ENCODE results near the gene KMT2D. TPM values are rescaled to one million over a fixed set of nuclear protein-coding genes. Genes with fewer than 3 reads are reported as not detected.
A peak's percentile ranks its signal among the peaks of the same experiment; 100 is the strongest.

Gene KMT2D
- total and polyA plus RNA-seq, 5 donors from 2014 or later: 5.2 to 149 (median 6.7) TPM

DNA sequence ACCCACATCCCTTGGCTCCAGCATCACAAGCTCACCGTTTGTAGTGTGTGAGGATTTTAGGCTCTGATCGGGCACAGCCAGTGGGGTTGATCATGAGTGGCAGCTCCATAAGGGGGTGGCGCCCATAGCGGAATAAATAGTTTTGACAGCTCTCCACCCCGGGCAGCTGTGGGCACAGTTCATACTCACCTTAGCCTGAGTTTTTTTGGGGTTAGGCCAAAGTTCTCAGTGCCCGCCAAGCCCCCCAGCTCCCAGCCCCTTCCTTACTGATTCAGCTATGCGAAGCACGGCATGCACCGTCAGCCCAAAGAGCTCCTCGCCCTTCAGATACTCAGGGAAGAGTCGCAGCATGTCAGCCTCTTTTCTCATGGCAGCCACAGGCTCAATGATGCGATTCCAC is 36.1 kb downstream of the KMT2D start:
- DNase-seq (no peak), ATAC-seq (ENCODE audit: low read depth in 2 of 2) (no peak)
- Mint-ChIP-seq H3K4me3 (no peak overlapping the region), H3K36me3 (peaks cover 37% of the 10 kb centered on the region), H3K27ac (peak overlapping the region in 1 of 3 donors; percentile 49), H3K4me1 (peaks cover 0 to 14% (median 10%) of the 10 kb centered on the region in 4 donors), H3K9me3 (peaks cover 0 to 3% (median 0%) of the 10 kb centered on the region in 7 donors), H3K27me3 (no peaks in the 10 kb centered on the region)
- Histone ChIP-seq H3K27me3 (ENCODE audit: control insufficient read depth, insufficient read depth, low read length) (no peaks in the 10 kb centered on the region), H3K9me3 (ENCODE audit: control insufficient read depth in 2 of 2, low read length in 2 of 2) (no peaks in the 10 kb centered on the region), H3K36me3 (ENCODE audit: control insufficient read depth, insufficient read depth, low read length) (peaks cover 70% of the 10 kb centered on the region), H3K4me1 (ENCODE audit: control insufficient read depth, insufficient read depth, low read length, poor library complexity, severe bottlenecking) (peaks cover 4% of the 10 kb centered on the region), H3K4me3 (ENCODE audit: low read depth, low read length) (no peak overlapping the region), H3K27ac (ENCODE audit: insufficient read depth, low read length, poor library complexity, severe bottlenecking) (no peak overlapping the region)

DNA sequence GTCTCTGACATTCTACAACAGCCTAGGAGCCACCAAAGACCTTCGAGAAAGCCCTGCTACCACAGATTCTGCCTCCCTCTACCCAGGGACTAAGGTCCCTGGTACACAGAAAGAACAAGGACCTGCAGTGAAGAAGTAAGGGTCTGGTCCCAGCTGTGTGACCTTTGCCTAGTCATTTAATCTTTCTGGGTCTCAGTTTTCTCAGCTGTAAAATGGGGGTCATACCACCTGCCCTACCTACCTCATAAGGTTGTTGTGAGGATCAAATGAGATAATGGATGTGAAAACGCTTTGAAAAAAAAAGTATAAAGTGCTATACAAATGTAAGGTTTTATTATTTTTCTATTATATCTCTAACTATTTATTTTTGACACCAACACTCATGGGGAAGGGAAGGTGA is 36.8 kb downstream of the KMT2D start:
- peaks cover 0 to 3% (median 0%) of the 10 kb centered on the region in 7 donors for H3K9me3 Mint-ChIP-seq
- H3K4me3 Mint-ChIP-seq: no peak overlapping the region
- Histone ChIP-seq H3K27me3 (ENCODE audit: control insufficient read depth, insufficient read depth, low read length) (no peaks in the 10 kb centered on the region), H3K36me3 (ENCODE audit: control insufficient read depth, insufficient read depth, low read length) (peaks cover 70% of the 10 kb centered on the region), H3K9me3 (ENCODE audit: control insufficient read depth in 2 of 2, low read length in 2 of 2) (no peaks in the 10 kb centered on the region), H3K4me3 (ENCODE audit: low read depth, low read length) (no peak overlapping the region), H3K27ac (ENCODE audit: insufficient read depth, low read length, poor library complexity, severe bottlenecking) (no peak overlapping the region), H3K4me1 (ENCODE audit: control insufficient read depth, insufficient read depth, low read length, poor library complexity, severe bottlenecking) (peaks cover 10% of the 10 kb centered on the region)
- H3K27ac Mint-ChIP-seq: no peak overlapping the region
- no peak for ATAC-seq (ENCODE audit: low read depth in 2 of 2)
- peaks cover 0 to 17% (median 15%) of the 10 kb centered on the region in 4 donors for H3K4me1 Mint-ChIP-seq
- peaks cover 37% of the 10 kb centered on the region for H3K36me3 Mint-ChIP-seq
- DNase-seq: no peak
- no peaks in the 10 kb centered on the region for H3K27me3 Mint-ChIP-seq

DNA sequence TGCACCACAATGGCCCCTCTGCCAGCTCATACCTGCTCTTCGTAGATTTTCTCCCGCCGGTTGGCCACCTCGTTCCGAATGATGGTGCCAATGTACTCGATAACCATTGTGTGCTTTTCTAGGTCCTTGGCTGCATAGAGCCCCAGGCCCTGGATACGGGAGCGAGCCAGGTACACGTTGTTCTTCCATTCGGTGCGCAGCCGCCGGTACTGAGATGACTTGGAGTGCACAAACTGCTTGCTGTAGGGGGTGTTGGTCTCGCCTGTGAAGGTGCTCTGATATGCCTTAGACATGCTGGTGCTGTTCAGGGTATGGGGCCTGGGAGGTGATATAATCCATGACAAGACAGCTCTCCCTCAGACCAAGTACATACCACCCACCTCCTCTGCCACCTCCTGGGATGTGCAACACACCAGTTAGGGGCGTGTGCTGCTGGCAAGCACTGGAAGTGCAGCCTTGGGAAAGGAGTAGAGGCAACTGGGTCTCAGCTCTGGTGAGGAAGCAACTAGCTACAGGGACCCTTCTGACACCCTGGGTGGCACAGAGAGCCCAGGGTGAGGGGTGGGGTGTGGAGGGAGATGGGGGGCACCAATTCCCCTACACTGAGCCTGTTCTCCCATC is 37.9 kb downstream of the KMT2D start:
- Histone ChIP-seq H3K36me3 (ENCODE audit: control insufficient read depth, insufficient read depth, low read length) (peaks cover 59% of the 10 kb centered on the region), H3K27ac (ENCODE audit: insufficient read depth, low read length, poor library complexity, severe bottlenecking) (no peak overlapping the region), H3K9me3 (ENCODE audit: control insufficient read depth in 2 of 2, low read length in 2 of 2) (no peaks in the 10 kb centered on the region), H3K27me3 (ENCODE audit: control insufficient read depth, insufficient read depth, low read length) (no peaks in the 10 kb centered on the region), H3K4me3 (ENCODE audit: low read depth, low read length) (no peak overlapping the region), H3K4me1 (ENCODE audit: control insufficient read depth, insufficient read depth, low read length, poor library complexity, severe bottlenecking) (peaks cover 17% of the 10 kb centered on the region)
- Mint-ChIP-seq H3K4me1 (peaks cover 0 to 22% (median 16%) of the 10 kb centered on the region in 4 donors), H3K4me3 (peak overlapping the region in 1 of 4 donors; percentile 65), H3K27ac (peak overlapping the region in 1 of 3 donors; percentile 89), H3K36me3 (peaks cover 35% of the 10 kb centered on the region), H3K9me3 (peaks cover 0 to 3% (median 0%) of the 10 kb centered on the region in 7 donors), H3K27me3 (no peaks in the 10 kb centered on the region)
- no peak for ATAC-seq (ENCODE audit: low read depth in 2 of 2)
- DNase-seq: no peak

DNA sequence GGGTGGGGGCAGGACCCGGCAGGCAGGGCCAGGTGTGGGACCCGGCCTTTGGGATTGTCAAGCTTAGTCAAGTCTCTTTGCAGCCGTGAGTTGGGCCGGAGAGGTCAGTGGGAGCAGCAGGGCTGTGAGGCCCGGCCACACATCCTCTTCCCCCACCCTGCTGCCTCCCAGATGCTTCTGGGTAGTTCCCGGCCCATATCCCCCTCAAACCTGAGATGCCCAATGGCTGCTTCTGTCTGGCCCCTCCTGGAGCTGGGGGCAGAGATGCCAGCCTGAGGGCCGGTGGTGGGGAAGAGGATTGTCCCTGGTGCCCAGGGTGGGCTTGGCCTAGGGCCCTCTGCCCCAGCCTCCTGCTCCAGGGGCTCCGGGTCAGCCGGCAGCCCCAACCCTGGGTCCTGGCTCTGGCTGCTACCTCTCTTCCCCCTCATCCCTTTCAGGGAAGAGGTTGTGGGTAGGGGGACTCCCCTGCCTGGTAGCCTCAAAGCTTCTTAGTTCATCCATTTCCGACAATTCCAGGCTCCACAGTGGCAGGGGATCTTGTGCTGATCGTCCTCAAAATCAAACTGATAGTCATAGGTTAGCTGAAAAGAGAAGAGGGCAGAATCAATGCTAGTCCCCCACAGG is 39.2 kb downstream of the KMT2D start:
- H3K4me1 Mint-ChIP-seq: peaks cover 6 to 35% (median 24%) of the 10 kb centered on the region in 4 donors
- peak overlapping the region in 2 of 3 donors; percentile 79 to 88 for H3K27ac Mint-ChIP-seq
- H3K4me3 Mint-ChIP-seq: peak overlapping the region in 1 of 4 donors; percentile 27
- Histone ChIP-seq H3K4me1 (ENCODE audit: control insufficient read depth, insufficient read depth, low read length, poor library complexity, severe bottlenecking) (peaks cover 21% of the 10 kb centered on the region), H3K9me3 (ENCODE audit: control insufficient read depth in 2 of 2, low read length in 2 of 2) (no peaks in the 10 kb centered on the region), H3K27ac (ENCODE audit: insufficient read depth, low read length, poor library complexity, severe bottlenecking) (no peak overlapping the region), H3K36me3 (ENCODE audit: control insufficient read depth, insufficient read depth, low read length) (peaks cover 49% of the 10 kb centered on the region), H3K4me3 (ENCODE audit: low read depth, low read length) (no peak overlapping the region), H3K27me3 (ENCODE audit: control insufficient read depth, insufficient read depth, low read length) (no peaks in the 10 kb centered on the region)
- H3K27me3 Mint-ChIP-seq: peaks cover 4% of the 10 kb centered on the region
- DNase-seq (no peak), ATAC-seq (ENCODE audit: low read depth in 2 of 2) (no peak)
- peaks cover 0 to 3% (median 0%) of the 10 kb centered on the region in 7 donors for H3K9me3 Mint-ChIP-seq
- peaks cover 40% of the 10 kb centered on the region for H3K36me3 Mint-ChIP-seq

DNA sequence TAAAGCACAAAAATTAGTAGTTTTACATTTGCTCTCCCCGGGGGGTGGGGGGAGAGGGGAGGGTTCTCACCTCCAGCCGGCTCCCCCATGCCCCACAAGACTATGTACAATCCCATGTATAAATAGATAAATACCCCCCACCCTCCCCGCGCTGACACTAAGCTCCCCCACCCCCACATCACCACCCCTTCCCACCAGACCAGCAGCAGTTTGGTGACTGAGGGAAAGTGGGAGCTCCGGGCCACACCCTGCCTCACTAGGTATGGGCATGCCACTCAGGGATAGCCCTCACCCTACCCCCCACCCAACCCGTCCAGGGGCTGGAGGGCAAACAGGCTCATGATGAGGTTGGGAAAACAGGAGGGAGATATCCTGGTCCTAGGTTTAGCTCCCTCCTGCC is 40.2 kb downstream of the KMT2D start:
- H3K36me3 Mint-ChIP-seq: peaks cover 33% of the 10 kb centered on the region
- peaks cover 0 to 3% (median 0%) of the 10 kb centered on the region in 7 donors for H3K9me3 Mint-ChIP-seq
- H3K4me3 Mint-ChIP-seq: no peak overlapping the region
- peaks cover 11 to 41% (median 31%) of the 10 kb centered on the region in 4 donors for H3K4me1 Mint-ChIP-seq
- H3K27ac Mint-ChIP-seq: no peak overlapping the region
- H3K4me1 ChIP-seq (ENCODE audit: control insufficient read depth, insufficient read depth, low read length, poor library complexity, severe bottlenecking): peaks cover 21% of the 10 kb centered on the region
- ATAC-seq (ENCODE audit: low read depth in 2 of 2) (no peak), DNase-seq (no peak)
- H3K27me3 ChIP-seq (ENCODE audit: control insufficient read depth, insufficient read depth, low read length): no peaks in the 10 kb centered on the region
- H3K4me3 ChIP-seq (ENCODE audit: low read depth, low read length): no peak overlapping the region
- no peaks in the 10 kb centered on the region for H3K9me3 ChIP-seq (ENCODE audit: control insufficient read depth in 2 of 2, low read length in 2 of 2)
- peaks cover 39% of the 10 kb centered on the region for H3K36me3 ChIP-seq (ENCODE audit: control insufficient read depth, insufficient read depth, low read length)
- H3K27me3 Mint-ChIP-seq: peaks cover 7% of the 10 kb centered on the region
- peak overlapping the region; percentile 87 for H3K27ac ChIP-seq (ENCODE audit: insufficient read depth, low read length, poor library complexity, severe bottlenecking)

DNA sequence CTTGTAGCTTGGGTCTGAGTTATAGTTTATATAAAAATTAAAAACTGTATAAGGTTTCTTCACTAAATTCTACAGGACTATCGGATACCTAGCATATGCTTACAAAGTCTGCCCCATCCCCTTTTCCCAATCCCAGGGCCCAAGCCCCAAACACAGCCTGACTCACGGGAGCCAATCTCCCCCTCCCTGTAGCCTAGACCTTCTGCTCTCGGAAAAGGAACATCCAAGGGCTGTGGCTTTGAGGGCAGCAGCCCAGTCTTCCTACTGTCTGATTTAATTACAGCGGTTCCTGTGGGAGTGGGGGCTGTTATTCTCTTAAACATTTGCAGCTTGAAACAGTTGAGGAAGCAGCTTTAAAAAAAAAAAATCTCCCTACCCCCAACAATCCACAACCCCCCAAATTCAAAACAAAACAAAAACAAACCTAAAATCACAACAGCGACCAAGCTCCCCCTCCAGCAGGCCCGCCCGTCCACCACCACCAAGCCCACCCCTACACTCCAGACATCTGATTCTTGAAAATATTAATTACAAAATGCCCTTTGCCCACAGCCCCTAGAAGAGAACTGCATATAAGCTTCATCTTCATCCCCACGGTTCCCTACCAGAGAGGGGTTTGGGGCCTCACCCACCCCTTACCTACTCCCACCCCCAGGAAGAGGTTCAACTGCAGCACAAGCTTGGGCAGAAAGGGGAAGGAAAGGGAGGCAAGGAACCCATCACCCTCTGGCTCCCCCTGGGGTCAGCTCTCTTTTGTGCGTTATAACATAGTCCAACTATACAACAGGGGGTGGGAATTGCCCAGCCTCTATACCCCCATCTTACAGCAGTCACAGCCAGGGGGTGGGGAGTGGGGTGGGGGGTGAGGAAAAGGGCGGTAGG is 40.9 kb downstream of the KMT2D start:
- Mint-ChIP-seq H3K27me3 (peaks cover 7% of the 10 kb centered on the region), H3K9me3 (peaks cover 0 to 3% (median 0%) of the 10 kb centered on the region in 7 donors), H3K27ac (peak overlapping the region in 2 of 3 donors; percentile 98 to 99), H3K36me3 (peaks cover 31% of the 10 kb centered on the region), H3K4me1 (peaks cover 18 to 49% (median 37%) of the 10 kb centered on the region in 4 donors), H3K4me3 (peak overlapping the region; percentile 87 to 94 (median 93))
- Histone ChIP-seq H3K4me1 (ENCODE audit: control insufficient read depth, insufficient read depth, low read length, poor library complexity, severe bottlenecking) (peaks cover 21% of the 10 kb centered on the region), H3K27ac (ENCODE audit: insufficient read depth, low read length, poor library complexity, severe bottlenecking) (peak overlapping the region; percentile 87), H3K36me3 (ENCODE audit: control insufficient read depth, insufficient read depth, low read length) (peaks cover 31% of the 10 kb centered on the region), H3K9me3 (ENCODE audit: control insufficient read depth in 2 of 2, low read length in 2 of 2) (no peaks in the 10 kb centered on the region), H3K27me3 (ENCODE audit: control insufficient read depth, insufficient read depth, low read length) (no peaks in the 10 kb centered on the region), H3K4me3 (ENCODE audit: low read depth, low read length) (peak overlapping the region; percentile 94)
- no peak for ATAC-seq (ENCODE audit: low read depth in 2 of 2)
- peak in 2 of 3 donors; percentile 29 to 59 for DNase-seq

DNA sequence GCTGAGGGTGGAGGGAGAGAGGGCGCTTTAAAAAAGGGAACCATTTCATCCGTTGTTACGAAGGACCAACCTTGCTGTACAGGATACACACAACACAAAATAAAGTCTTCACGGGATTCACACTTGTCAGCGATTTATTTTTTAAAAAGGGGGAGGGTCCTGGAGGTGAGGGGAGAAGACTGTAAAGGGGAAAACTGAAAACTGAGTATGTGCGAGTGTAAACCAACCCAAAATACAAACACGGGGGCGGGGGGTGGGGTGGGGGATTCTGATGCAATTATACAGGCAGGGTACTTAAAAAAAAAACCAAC is 41.5 kb downstream of the KMT2D start:
- Histone ChIP-seq H3K27ac (ENCODE audit: insufficient read depth, low read length, poor library complexity, severe bottlenecking) (peak overlapping the region; percentile 87), H3K4me1 (ENCODE audit: control insufficient read depth, insufficient read depth, low read length, poor library complexity, severe bottlenecking) (peaks cover 21% of the 10 kb centered on the region), H3K9me3 (ENCODE audit: control insufficient read depth in 2 of 2, low read length in 2 of 2) (no peaks in the 10 kb centered on the region), H3K27me3 (ENCODE audit: control insufficient read depth, insufficient read depth, low read length) (no peaks in the 10 kb centered on the region), H3K4me3 (ENCODE audit: low read depth, low read length) (peak overlapping the region; percentile 94), H3K36me3 (ENCODE audit: control insufficient read depth, insufficient read depth, low read length) (peaks cover 28% of the 10 kb centered on the region)
- Mint-ChIP-seq H3K4me3 (peak overlapping the region; percentile 84 to 94 (median 93)), H3K27ac (peak overlapping the region; percentile 96 to 99 (median 98)), H3K4me1 (peaks cover 24 to 54% (median 40%) of the 10 kb centered on the region in 4 donors), H3K36me3 (peaks cover 31% of the 10 kb centered on the region), H3K27me3 (peaks cover 7% of the 10 kb centered on the region), H3K9me3 (peaks cover 0 to 3% (median 0%) of the 10 kb centered on the region in 7 donors)
- ATAC-seq (ENCODE audit: low read depth in 2 of 2): peak; percentile 6 to 15
- DNase-seq: no peak

Data from CD4-positive, CD25-positive, alpha-beta regulatory T cell (primary cell).